ENCODE data around the gene MRTFA. TPM values are rescaled to one million over a fixed set of nuclear protein-coding genes. Genes with fewer than 3 reads are reported as not detected.

Gene MRTFA
- total RNA-seq = 100 to 1,000 TPM in 1 of 4 donors, 10 to 100 TPM in 3; 32.6 to 173 (median 76.1) TPM

- DNase-seq = peak; percentile 100
- no peaks in the 10 kb centered on the region for H3K9me3 ChIP-seq
- peak within 1 kb of the TSS; percentile 66 to 99 for H3K4me3 ChIP-seq
- H3K36me3 ChIP-seq = no peaks in the 10 kb centered on the region
- no peaks in the 10 kb centered on the region for H3K27me3 ChIP-seq
- peaks cover 0 to 4% of the 10 kb centered on the region in 2 donors for H3K4me1 ChIP-seq
- intact Hi-C loops (cut with DNase I; ENCODE audit: low total_unique reads) = no loop called here
- TF ChIP-seq POLR2A (IDR thresholded peaks at IDR 0.05) (peak; percentile 96 to 100), CTCF (IDR thresholded peaks at IDR 0.05) (peak in 1 of 4 experiments; percentile 22)
- H3K27ac ChIP-seq = peak within 1 kb of the TSS; percentile 94 to 96
Observed at GRCh38 chr22:40636380-40637182, at the start of gene MRTFA. TSS of gene MRTFA (minus strand) at chr22:40636719.

GRCh38 chr22:40685406-40685805 is 48.9 kb upstream of the MRTFA start:
- no peaks in the 10 kb centered on the region for H3K9me3 ChIP-seq
- TF ChIP-seq CTCF (IDR thresholded peaks at IDR 0.05) (no peak), POLR2A (IDR thresholded peaks at IDR 0.05) (no peak)
- H3K4me3 ChIP-seq = no peak overlapping the region
- H3K36me3 ChIP-seq = no peaks in the 10 kb centered on the region
- no peaks in the 10 kb centered on the region for H3K4me1 ChIP-seq
- no peaks in the 10 kb centered on the region for H3K27me3 ChIP-seq
- DNase-seq = no peak
- H3K27ac ChIP-seq = no peak overlapping the region
- intact Hi-C loops (cut with DNase I; ENCODE audit: low total_unique reads) = no loop called here

GRCh38 chr22:40684728-40685127 is 48.2 kb upstream of the MRTFA start:
- H3K4me1 ChIP-seq = no peaks in the 10 kb centered on the region
- intact Hi-C loops (cut with DNase I; ENCODE audit: low total_unique reads) = no loop called here

GRCh38 chr22:40681451-40681850 is 44.9 kb upstream of the MRTFA start:
- Histone ChIP-seq H3K4me1 (no peaks in the 10 kb centered on the region), H3K4me3 (no peak overlapping the region), H3K27ac (no peak overlapping the region), H3K27me3 (no peaks in the 10 kb centered on the region), H3K9me3 (no peaks in the 10 kb centered on the region), H3K36me3 (no peaks in the 10 kb centered on the region)
- intact Hi-C loops (cut with DNase I; ENCODE audit: low total_unique reads) = no loop called here
- DNase-seq = no peak
- TF ChIP-seq POLR2A (IDR thresholded peaks at IDR 0.05) = no peak
- no peak for TF ChIP-seq CTCF (IDR thresholded peaks at IDR 0.05)

More at GRCh38 chr22:40684728-40685127, 48.2 kb upstream of the MRTFA start:
- no peaks in the 10 kb centered on the region for H3K9me3 ChIP-seq
- no peaks in the 10 kb centered on the region for H3K27me3 ChIP-seq
- no peak overlapping the region for H3K4me3 ChIP-seq
- DNase-seq = no peak
- no peak overlapping the region for H3K27ac ChIP-seq
- no peak for TF ChIP-seq POLR2A (IDR thresholded peaks at IDR 0.05)
- TF ChIP-seq CTCF (IDR thresholded peaks at IDR 0.05) = no peak
- no peaks in the 10 kb centered on the region for H3K36me3 ChIP-seq

- DNase-seq = no peak
- H3K27ac ChIP-seq = no peak overlapping the region
- H3K4me1 ChIP-seq = no peaks in the 10 kb centered on the region
- H3K9me3 ChIP-seq = no peaks in the 10 kb centered on the region
- H3K36me3 ChIP-seq = no peaks in the 10 kb centered on the region
- H3K27me3 ChIP-seq = no peaks in the 10 kb centered on the region
- no peak overlapping the region for H3K4me3 ChIP-seq
- no peak for TF ChIP-seq CTCF (IDR thresholded peaks at IDR 0.05)
- TF ChIP-seq POLR2A (IDR thresholded peaks at IDR 0.05) = no peak
- intact Hi-C loops (cut with DNase I; ENCODE audit: low total_unique reads) = no loop called here
Observed at GRCh38 chr22:40680819-40681183, 44.3 kb upstream of the MRTFA start.

Measured in uterus (tissue), 4 donors.